ENCODE results near the gene BSPRY. TPM values are rescaled to one million over a fixed set of nuclear protein-coding genes. Genes with fewer than 3 reads are reported as not detected.

The BSPRY gene
- total RNA-seq, 1 donor from 2014 or later = 0.27 TPM

DNA sequence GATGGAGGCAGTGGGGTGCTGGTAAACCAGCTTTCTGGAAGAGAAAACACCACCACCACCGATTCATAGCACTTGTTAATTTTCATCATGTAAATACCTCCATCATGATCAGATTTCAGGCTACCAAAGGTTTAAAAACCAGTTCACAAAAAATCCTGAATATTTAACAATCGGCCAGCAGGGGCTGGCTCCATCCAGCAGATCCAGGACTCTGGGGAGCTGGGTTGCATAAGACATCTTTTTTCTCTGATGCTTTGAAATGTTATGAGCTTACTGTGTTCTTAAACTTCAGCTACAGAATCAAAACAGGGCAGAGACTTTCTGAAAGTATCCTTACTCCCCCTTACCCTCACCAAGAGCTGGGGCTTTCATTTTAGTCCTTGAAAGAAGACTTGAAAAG, 31.6 kb upstream of the BSPRY start:
- DNase-seq (ENCODE audit: low read depth) = no peak
- no peak for FAIRE-seq
- H3K36me3 Mint-ChIP-seq (ENCODE audit: low read depth, unreplicated experiment) = peaks cover 7% of the 10 kb centered on the region

DNA sequence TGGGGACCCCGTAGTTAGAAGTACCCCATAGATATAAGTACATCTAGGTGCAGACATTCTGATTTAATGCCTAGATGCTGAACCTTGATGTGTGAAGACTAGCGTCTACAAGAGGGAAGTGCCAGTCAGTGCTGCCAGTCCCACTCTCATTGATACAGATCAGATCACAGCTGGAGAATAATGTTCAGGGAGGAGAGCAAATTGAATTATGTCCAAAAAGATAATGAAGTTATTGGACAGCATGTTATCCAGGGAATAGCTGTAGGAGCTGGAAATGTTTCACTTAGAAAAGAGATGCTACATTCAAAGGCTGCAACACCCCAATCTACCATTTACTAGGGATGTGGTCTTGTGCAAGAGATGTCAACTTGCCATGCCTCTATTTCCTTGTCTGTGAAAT, 30.3 kb upstream of the BSPRY start:
- Mint-ChIP-seq H3K27me3 (ENCODE audit: low read depth, unreplicated experiment) (peaks cover 17% of the 10 kb centered on the region), H3K36me3 (ENCODE audit: low read depth, unreplicated experiment) (peaks cover 7% of the 10 kb centered on the region), H3K27ac (ENCODE audit: unreplicated experiment) (no peak overlapping the region), H3K4me3 (ENCODE audit: unreplicated experiment) (no peak overlapping the region), H3K4me1 (ENCODE audit: low read depth, unreplicated experiment) (no peaks in the 10 kb centered on the region), H3K9me3 (ENCODE audit: unreplicated experiment) (peaks cover 6% of the 10 kb centered on the region)
- TF ChIP-seq, protein P1, sequence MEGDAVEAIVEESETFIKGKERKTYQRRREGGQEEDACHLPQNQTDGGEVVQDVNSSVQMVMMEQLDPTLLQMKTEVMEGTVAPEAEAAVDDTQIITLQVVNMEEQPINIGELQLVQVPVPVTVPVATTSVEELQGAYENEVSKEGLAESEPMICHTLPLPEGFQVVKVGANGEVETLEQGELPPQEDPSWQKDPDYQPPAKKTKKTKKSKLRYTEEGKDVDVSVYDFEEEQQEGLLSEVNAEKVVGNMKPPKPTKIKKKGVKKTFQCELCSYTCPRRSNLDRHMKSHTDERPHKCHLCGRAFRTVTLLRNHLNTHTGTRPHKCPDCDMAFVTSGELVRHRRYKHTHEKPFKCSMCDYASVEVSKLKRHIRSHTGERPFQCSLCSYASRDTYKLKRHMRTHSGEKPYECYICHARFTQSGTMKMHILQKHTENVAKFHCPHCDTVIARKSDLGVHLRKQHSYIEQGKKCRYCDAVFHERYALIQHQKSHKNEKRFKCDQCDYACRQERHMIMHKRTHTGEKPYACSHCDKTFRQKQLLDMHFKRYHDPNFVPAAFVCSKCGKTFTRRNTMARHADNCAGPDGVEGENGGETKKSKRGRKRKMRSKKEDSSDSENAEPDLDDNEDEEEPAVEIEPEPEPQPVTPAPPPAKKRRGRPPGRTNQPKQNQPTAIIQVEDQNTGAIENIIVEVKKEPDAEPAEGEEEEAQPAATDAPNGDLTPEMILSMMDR (IDR thresholded peaks at IDR 0.05; ENCODE audit: insufficient read depth, low read depth, low read length) = no peak
- no peak for TF ChIP-seq EZH2 (IDR thresholded peaks at IDR 0.05; ENCODE audit: insufficient read depth, low read length)
- no peak overlapping the region for H3K27ac ChIP-seq (ENCODE audit: low read depth, low read length)
- no peaks in the 10 kb centered on the region for H3K27me3 ChIP-seq (ENCODE audit: insufficient read depth, low read length)
- no peaks in the 10 kb centered on the region for H3K4me1 ChIP-seq (ENCODE audit: insufficient read depth, low read length)
- no peak overlapping the region for H3K4me3 ChIP-seq (ENCODE audit: insufficient read depth, low read depth, low read length)
- no peaks in the 10 kb centered on the region for H3K36me3 ChIP-seq (ENCODE audit: insufficient read depth, low read length)
- FAIRE-seq (no peak), DNase-seq (ENCODE audit: low read depth) (no peak)
- H2AFZ ChIP-seq (ENCODE audit: low read depth, low read length) = no peak overlapping the region
- H3K9ac ChIP-seq (ENCODE audit: low read length) = no peak overlapping the region
- H3K9me3 ChIP-seq (ENCODE audit: insufficient read depth, low read depth, low read length) = no peaks in the 10 kb centered on the region
- no peaks in the 10 kb centered on the region for H3K79me2 ChIP-seq (ENCODE audit: insufficient read depth, low read length)
- no peaks in the 10 kb centered on the region for H4K20me1 ChIP-seq (ENCODE audit: insufficient read depth, low read length)
- no peak overlapping the region for H3K4me2 ChIP-seq (ENCODE audit: low read length)

More for the DNA sequence above, 31.6 kb upstream of the BSPRY start:
- no peaks in the 10 kb centered on the region for H3K4me1 ChIP-seq (ENCODE audit: insufficient read depth, low read length)
- no peak overlapping the region for H3K27ac ChIP-seq (ENCODE audit: low read depth, low read length)
- Mint-ChIP-seq H3K27me3 (ENCODE audit: low read depth, unreplicated experiment) (peaks cover 16% of the 10 kb centered on the region), H3K9me3 (ENCODE audit: unreplicated experiment) (peaks cover 6% of the 10 kb centered on the region), H3K27ac (ENCODE audit: unreplicated experiment) (no peak overlapping the region), H3K4me1 (ENCODE audit: low read depth, unreplicated experiment) (no peaks in the 10 kb centered on the region), H3K4me3 (ENCODE audit: unreplicated experiment) (no peak overlapping the region)
- no peak for TF ChIP-seq EZH2 (IDR thresholded peaks at IDR 0.05; ENCODE audit: insufficient read depth, low read length)
- TF ChIP-seq, protein P1 (IDR thresholded peaks at IDR 0.05; ENCODE audit: insufficient read depth, low read depth, low read length) = peak; percentile 18
- no peaks in the 10 kb centered on the region for H3K79me2 ChIP-seq (ENCODE audit: insufficient read depth, low read length)
- H3K27me3 ChIP-seq (ENCODE audit: insufficient read depth, low read length) = no peaks in the 10 kb centered on the region
- H3K4me2 ChIP-seq (ENCODE audit: low read length) = no peak overlapping the region
- no peak overlapping the region for H2AFZ ChIP-seq (ENCODE audit: low read depth, low read length)
- no peaks in the 10 kb centered on the region for H4K20me1 ChIP-seq (ENCODE audit: insufficient read depth, low read length)
- H3K9ac ChIP-seq (ENCODE audit: low read length) = no peak overlapping the region
- H3K4me3 ChIP-seq (ENCODE audit: insufficient read depth, low read depth, low read length) = no peak overlapping the region
- H3K9me3 ChIP-seq (ENCODE audit: insufficient read depth, low read depth, low read length) = no peaks in the 10 kb centered on the region
- no peaks in the 10 kb centered on the region for H3K36me3 ChIP-seq (ENCODE audit: insufficient read depth, low read length)

DNA sequence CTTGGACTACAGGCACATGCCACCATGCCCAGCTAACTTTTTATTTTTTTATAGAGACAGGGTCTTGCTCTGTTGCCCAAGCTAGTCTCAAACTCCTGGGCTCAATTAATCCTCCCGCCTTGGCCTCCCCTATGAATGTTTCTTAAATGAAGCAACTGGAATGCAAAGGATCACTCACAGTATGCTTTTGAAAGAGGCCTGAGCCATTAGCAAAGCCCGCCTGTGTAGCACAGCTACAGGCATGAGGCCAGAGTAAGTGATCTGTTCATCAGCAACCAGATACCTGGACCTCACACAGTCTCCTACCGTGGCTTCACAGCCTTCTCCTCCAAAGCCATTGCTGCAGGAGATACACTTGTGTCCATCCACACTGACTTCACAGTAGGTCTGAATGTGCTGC, 29.3 kb upstream of the BSPRY start:
- Histone ChIP-seq H3K79me2 (ENCODE audit: insufficient read depth, low read length) (no peaks in the 10 kb centered on the region), H3K9me3 (ENCODE audit: insufficient read depth, low read depth, low read length) (no peaks in the 10 kb centered on the region), H3K4me3 (ENCODE audit: insufficient read depth, low read depth, low read length) (no peak overlapping the region), H3K9ac (ENCODE audit: low read length) (no peak overlapping the region), H3K4me1 (ENCODE audit: insufficient read depth, low read length) (no peaks in the 10 kb centered on the region), H3K36me3 (ENCODE audit: insufficient read depth, low read length) (no peaks in the 10 kb centered on the region), H2AFZ (ENCODE audit: low read depth, low read length) (no peak overlapping the region), H3K27me3 (ENCODE audit: insufficient read depth, low read length) (no peaks in the 10 kb centered on the region), H4K20me1 (ENCODE audit: insufficient read depth, low read length) (no peaks in the 10 kb centered on the region), H3K4me2 (ENCODE audit: low read length) (no peak overlapping the region), H3K27ac (ENCODE audit: low read depth, low read length) (no peak overlapping the region)
- H3K4me1 Mint-ChIP-seq (ENCODE audit: low read depth, unreplicated experiment) = no peaks in the 10 kb centered on the region
- H3K27me3 Mint-ChIP-seq (ENCODE audit: low read depth, unreplicated experiment) = peaks cover 15% of the 10 kb centered on the region
- peaks cover 7% of the 10 kb centered on the region for H3K36me3 Mint-ChIP-seq (ENCODE audit: low read depth, unreplicated experiment)
- FAIRE-seq (no peak), DNase-seq (ENCODE audit: low read depth) (no peak)
- TF ChIP-seq EZH2 (IDR thresholded peaks at IDR 0.05; ENCODE audit: insufficient read depth, low read length) = no peak
- TF ChIP-seq, protein P1 (IDR thresholded peaks at IDR 0.05; ENCODE audit: insufficient read depth, low read depth, low read length) = no peak
- no peak overlapping the region for H3K27ac Mint-ChIP-seq (ENCODE audit: unreplicated experiment)
- no peak overlapping the region for H3K4me3 Mint-ChIP-seq (ENCODE audit: unreplicated experiment)
- peaks cover 6% of the 10 kb centered on the region for H3K9me3 Mint-ChIP-seq (ENCODE audit: unreplicated experiment)

Measured in astrocyte (in vitro differentiated cells and primary cell).